Gastrocnemius medialis (tissue), 4 donors: Measurements from ENCODE around the gene ATP1A3. TPM values are rescaled to one million over a fixed set of nuclear protein-coding genes. Genes with fewer than 3 reads are reported as not detected.

Experiments used
- ATAC-seq, 2 donors: fragments of 150-250 bp; one replicate each; pipeline ENCODE4 v1.9.1; 2016
- DNase-seq, 2 donors: peaks; one replicate each; pipeline ENCODE4 v3.0.0-alpha.2; 2019
- H3K27ac ChIP-seq, 4 donors: fragments of 200-600 bp; sonication (generic); 1 replicate in 1 of 4; 2 replicates in 3 of 4; pipeline ENCODE4 v1.5.1; 2016 to 2018; ENCODE audit warnings: mild to moderate bottlenecking in 2 of 4, moderate library complexity in 1 of 4
- H3K27me3 ChIP-seq, 3 donors: fragments of 200-600 bp; sonication (generic) in 2 of 3; 1 replicate in 1 of 3; 2 replicates in 2 of 3; pipeline versions ENCODE4 v1.5.1 to v1.6.0; 2016 to 2019; ENCODE audit warnings: mild to moderate bottlenecking in 1 of 3, moderate library complexity in 1 of 3
- H3K36me3 ChIP-seq, 2 donors: fragments of 200-600 bp; sonication (generic) in 1 of 2; one replicate each; pipeline ENCODE4 v1.5.1; 2017 to 2018
- H3K4me1 ChIP-seq, 2 donors: fragments of 200-600 bp; sonication (generic) in 1 of 2; one replicate each; pipeline ENCODE4 v1.5.1; 2016 to 2017; ENCODE audit warnings: mild to moderate bottlenecking in 2 of 2
- H3K4me3 ChIP-seq, 4 donors: fragments of 200-600 bp; sonication (generic) in 3 of 4; 1 replicate in 1 of 4; 2 replicates in 3 of 4; pipeline ENCODE4 v1.5.1; 2016 to 2019; ENCODE audit warnings: mild to moderate bottlenecking in 2 of 4
- H3K9me3 ChIP-seq, 3 donors: fragments of 200-600 bp; sonication (generic) in 2 of 3; 1 replicate in 1 of 3; 2 replicates in 2 of 3; pipeline ENCODE4 v1.5.1; 2016 to 2019
- CTCF ChIP-seq, 5 experiments: fragments of 450-650 bp in 3 of 5; fragments of 200-600 bp in 2 of 5; sonication (generic) in 2 of 5; IDR thresholded peaks in 4 of 5; conservative IDR thresholded peaks in 1 of 5; 1 replicate in 4 of 5; 2 replicates in 1 of 5; pipeline ENCODE4 v1.5.1; 2016 to 2019; ENCODE audit warnings: antibody characterized with exemption in 5 of 5, mild to moderate bottlenecking in 3 of 5, moderate library complexity in 3 of 5
- POLR2A ChIP-seq, 2 donors: fragments of 450-650 bp; IDR thresholded peaks; one replicate each; pipeline ENCODE4 v1.6.1; 2017; ENCODE audit warnings: antibody characterized with exemption in 2 of 2, mild to moderate bottlenecking in 2 of 2, moderate library complexity in 2 of 2
- in situ Hi-C, 4 donors: fragments of 200-750 bp; cut with MboI; loops; one replicate each; pipeline versions ENCODE4 v1.15.0 to v1.8.0; 2017; ENCODE audit warnings: low sequenced_read_pairs in 4 of 4
- intact Hi-C: fragments of 100-400 bp; cut with DNase I; formaldehyde crosslinking; loops from one replicate; pipeline ENCODE4 v1.15.1; 2023; ENCODE audit warnings: low total_unique reads
- total RNA-seq, 4 donors: library from RNA; depleted of rRNA; stranded (reverse); fragments of >200 nt; gene quantifications; one replicate each; pipeline versions ENCODE4 v1.1.0 to v1.2.3, GENCODE V29; 2016

ATP1A3 gene
- total RNA-seq, 4 donors from 2014 or later: not detected

DNA sequence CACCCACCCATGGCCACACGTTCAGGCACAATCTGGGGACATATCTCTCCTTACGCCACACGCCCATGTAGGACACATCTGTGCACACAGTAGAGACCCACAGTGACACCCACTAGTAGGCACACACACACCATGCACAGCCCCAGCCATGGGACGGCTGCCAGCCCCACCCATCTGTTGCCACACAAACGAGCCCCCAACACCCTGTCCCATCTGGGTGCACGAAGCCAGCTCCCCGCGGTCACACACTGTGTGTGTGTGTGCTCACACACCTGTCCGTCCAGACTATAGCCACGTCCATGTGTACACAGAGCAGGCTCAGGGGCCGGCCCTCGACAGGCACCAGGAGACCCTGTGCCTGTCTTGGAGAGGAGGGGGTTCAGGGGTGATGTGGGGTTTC lies 76.4 kb downstream of the ATP1A3 start:
- H3K4me1 ChIP-seq: no peaks in the 10 kb centered on the region
- ATAC-seq (no peak), DNase-seq (no peak)
- no peak overlapping the region for H3K27ac ChIP-seq
- no peaks in the 10 kb centered on the region for H3K9me3 ChIP-seq
- peaks cover 71 to 91% (median 89%) of the 10 kb centered on the region in 3 donors for H3K27me3 ChIP-seq
- intact Hi-C loops: no loop called here
- H3K36me3 ChIP-seq: no peaks in the 10 kb centered on the region
- H3K4me3 ChIP-seq: no peak overlapping the region
- no peak for TF ChIP-seq CTCF (IDR thresholded peaks at IDR 0.05 in 4 of 5, conservative IDR thresholded peaks at IDR 0.05 in 1 of 5)
- no peak for TF ChIP-seq POLR2A (IDR thresholded peaks at IDR 0.05)
- in situ Hi-C loops: no loop called here

Other genes with a start within 250 kb of the ATP1A3 start
- gene CEACAM6, start 238.7 kb downstream of the ATP1A3 start, total RNA-seq: under 1 TPM in 1 of 4 donors, not detected in 3; 0.53 TPM
- gene CEACAM3, start 197.6 kb downstream of the ATP1A3 start, total RNA-seq: not detected
- not detected for gene LYPD4, start 149.5 kb downstream of the ATP1A3 start, total RNA-seq
- not detected for gene DMRTC2, start 149.2 kb downstream of the ATP1A3 start, total RNA-seq
- gene RPS19, start 134.0 kb downstream of the ATP1A3 start, total RNA-seq: 100 to 1,000 TPM; 180 to 636 (median 401) TPM
- under 1 TPM in 1 of 4 donors, not detected in 3; 0.20 TPM for gene CD79A, start 117.0 kb downstream of the ATP1A3 start, total RNA-seq
- 10 to 100 TPM; 12.1 to 21.6 (median 15.5) TPM for gene ARHGEF1, start 111.0 kb downstream of the ATP1A3 start, total RNA-seq
- not detected for gene ERFL, start 65.8 kb downstream of the ATP1A3 start, total RNA-seq
- 100 to 1,000 TPM in 3 of 4 donors, 10 to 100 TPM in 1; 94.4 to 146 (median 110) TPM for gene RABAC1, start 34.9 kb downstream of the ATP1A3 start, total RNA-seq
- gene GRIK5, start 76.0 kb upstream of the ATP1A3 start, total RNA-seq: 1 to 10 TPM in 1 of 4 donors, under 1 TPM in 2, not detected in 1; 0.20 to 1.0 (median 0.62) TPM
- 10 to 100 TPM; 10.8 to 15.1 (median 13.8) TPM for gene ZNF574, start 81.9 kb upstream of the ATP1A3 start, total RNA-seq
- gene POU2F2, start 138.2 kb upstream of the ATP1A3 start, total RNA-seq: 1 to 10 TPM in 2 of 4 donors, under 1 TPM in 1, not detected in 1; 0.26 to 1.7 (median 1.6) TPM
- gene DEDD2, start 223.4 kb upstream of the ATP1A3 start, total RNA-seq: 10 to 100 TPM; 22.5 to 33.6 (median 29.2) TPM
- 1 to 10 TPM; 3.3 to 5.8 (median 4.9) TPM for gene ZNF526, start 226.1 kb upstream of the ATP1A3 start, total RNA-seq
- 10 to 100 TPM; 24.2 to 48.0 (median 40.1) TPM for gene GSK3A, start 248.4 kb upstream of the ATP1A3 start, total RNA-seq